ENCODE measurements around the gene KCNC1.

- TF ChIP-seq CTCF (conservative IDR thresholded peaks at IDR 0.05; ENCODE audit: low read length) (no peak), EZH2phosphoT487 (IDR thresholded peaks at IDR 0.05; ENCODE audit: borderline replicate concordance) (no peak)
Measured at GRCh38 chr11:17798253-17798652, 63.7 kb downstream of the KCNC1 start.

Measured in Loucy (cell line).